Right lobe of liver (tissue), 6 donors: ENCODE measurements around the gene HOXC11. TPM values are rescaled to one million over a fixed set of nuclear protein-coding genes. Genes with fewer than 3 reads are reported as not detected.
A peak's percentile ranks its signal among the peaks of the same experiment; 100 is the strongest.

Source experiments
- ATAC-seq, 4 donors: fragments of 200-7000 bp; cut with Tn5 transposase; one replicate each; pipeline ENCODE4 v1.9.1; 2020; ENCODE audit warnings: mild to moderate bottlenecking in 4 of 4, moderate library complexity in 4 of 4
- DNase-seq, 3 donors: peaks; one replicate each; pipeline ENCODE4 v3.0.0-alpha.2; 2020
- H3K27ac ChIP-seq, 3 donors: fragments of 200-600 bp; one replicate each; pipeline ENCODE4 v1.8.0; 2022
- H3K27me3 ChIP-seq, 2 donors: fragments of 200-600 bp; one replicate each; pipeline ENCODE4 v1.8.0; 2022
- H3K36me3 ChIP-seq, 4 donors: fragments of 200-600 bp; sonication (generic) in 1 of 4; one replicate each; pipeline versions ENCODE4 v1.5.1 to v1.8.0; 2017 to 2022; ENCODE audit warnings: control low read depth in 1 of 4
- H3K4me1 ChIP-seq, 4 donors: fragments of 200-600 bp; sonication (generic) in 1 of 4; one replicate each; pipeline versions ENCODE4 v1.5.1 to v1.8.0; 2017 to 2022; ENCODE audit warnings: control low read depth in 1 of 4
- H3K4me3 ChIP-seq, 3 donors: fragments of 200-600 bp; one replicate each; pipeline ENCODE4 v1.8.0; 2022
- H3K9me3 ChIP-seq, 4 donors: fragments of 200-600 bp; sonication (generic) in 1 of 4; one replicate each; pipeline versions ENCODE4 v1.5.1 to v1.8.0; 2017 to 2022; ENCODE audit warnings: control low read depth in 1 of 4
- POLR2A ChIP-seq: fragments of 450-650 bp; IDR thresholded peaks from one replicate; pipeline ENCODE4 v1.6.1; 2017; ENCODE audit warnings: antibody characterized with exemption, mild to moderate bottlenecking
- WGBS: methylation state at CpG from one replicate; pipeline ENCODE4 v1.1.6; 2018; ENCODE audit warnings: low coverage, low lambda C conversion rate; ENCODE audit not compliant: insufficient coverage; ENCODE audit errors: missing lambda C conversion rate; 5-methylcytosine and 5-hydroxymethylcytosine counted together
- intact Hi-C, 2 donors: fragments of 100-400 bp; cut with DNase I; formaldehyde crosslinking; loops; one replicate each; pipeline versions ENCODE4 v1.11.2 to v1.14.1; 2022
- total RNA-seq, 6 experiments: library from RNA; depleted of rRNA in 2 of 6; stranded (reverse); fragments of >200 nt in 2 of 6; fragmentation: NEBNext Ultra II Directional in 3 of 6; extraction: Animal tissue kit (Norgen Biotek cat#: 25700) in 3 of 6; gene quantifications; one replicate each; pipeline versions ENCODE4 v1.1.0 to v1.2.4, GENCODE V29; 2016 to 2023
- TF ChIP-seq, protein P1 (sequence below), 4 donors: fragments of 200-600 bp in 3 of 4; fragments of 450-650 bp in 1 of 4; IDR thresholded peaks; one replicate each; pipeline versions ENCODE4 v1.5.1 to v1.8.0; 2016 to 2022; ENCODE audit warnings: antibody characterized with exemption in 4 of 4, mild to moderate bottlenecking in 2 of 4
- donor health status: DM: no; HTN: yes; CAD: no.
- donor health status: DM: no; HTN: no; CAD: no.
- donor health status: DM: no; HTN: no; CAD: no.
- donor health status: DM: no; HTN: yes; CAD: no.
- donor health status: DM: no; HTN: yes; CAD: no.

The HOXC11 gene
- total RNA-seq, 6 experiments from 2014 or later = not detected

DNA sequence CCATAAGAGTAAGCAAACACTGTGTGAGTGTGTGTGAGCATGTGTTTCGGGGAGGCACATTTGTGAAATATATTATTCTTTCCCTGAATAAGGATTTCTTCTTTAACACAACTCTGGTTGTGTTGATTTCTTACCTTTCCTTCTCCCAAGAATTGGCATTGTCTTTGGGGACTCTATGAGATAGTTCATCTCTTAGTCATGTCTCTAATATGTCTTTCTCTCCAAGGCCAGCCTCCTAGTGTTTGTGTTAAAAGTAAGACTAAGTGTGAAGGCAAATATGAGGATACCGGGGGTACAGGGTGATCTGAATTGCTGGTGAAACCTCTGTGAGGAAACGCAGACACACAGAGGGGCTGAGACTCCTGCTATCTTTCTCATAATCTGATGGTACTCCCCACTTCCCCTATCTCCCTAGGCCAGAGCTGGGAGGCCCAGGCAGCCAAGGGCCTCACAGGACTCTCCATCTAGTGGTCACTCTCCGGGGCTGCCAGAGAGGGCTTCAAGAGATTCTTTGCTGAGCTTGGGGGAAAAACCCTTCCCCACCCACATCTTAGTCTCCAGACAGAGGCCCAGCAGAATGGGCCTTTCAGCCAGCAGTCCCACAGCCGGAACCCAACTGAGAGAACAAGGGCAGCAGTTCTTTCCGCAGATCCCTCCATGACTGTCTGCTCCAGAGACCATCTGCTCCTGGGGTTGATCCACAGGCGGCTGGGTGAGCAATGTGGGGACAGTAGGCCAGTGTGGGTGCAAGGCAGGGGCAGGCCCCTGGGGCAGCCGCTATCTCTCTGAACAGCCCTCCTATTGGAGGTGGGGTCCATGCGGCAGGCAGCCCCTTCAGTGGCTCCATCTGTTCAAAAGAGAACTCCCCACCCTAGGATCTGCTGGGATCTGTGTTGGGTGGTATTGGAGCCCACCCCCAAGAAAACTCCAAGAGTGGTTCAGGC lies 24.0 kb upstream of the HOXC11 start:
- TF ChIP-seq POLR2A = no peak
- TF ChIP-seq, protein P1, sequence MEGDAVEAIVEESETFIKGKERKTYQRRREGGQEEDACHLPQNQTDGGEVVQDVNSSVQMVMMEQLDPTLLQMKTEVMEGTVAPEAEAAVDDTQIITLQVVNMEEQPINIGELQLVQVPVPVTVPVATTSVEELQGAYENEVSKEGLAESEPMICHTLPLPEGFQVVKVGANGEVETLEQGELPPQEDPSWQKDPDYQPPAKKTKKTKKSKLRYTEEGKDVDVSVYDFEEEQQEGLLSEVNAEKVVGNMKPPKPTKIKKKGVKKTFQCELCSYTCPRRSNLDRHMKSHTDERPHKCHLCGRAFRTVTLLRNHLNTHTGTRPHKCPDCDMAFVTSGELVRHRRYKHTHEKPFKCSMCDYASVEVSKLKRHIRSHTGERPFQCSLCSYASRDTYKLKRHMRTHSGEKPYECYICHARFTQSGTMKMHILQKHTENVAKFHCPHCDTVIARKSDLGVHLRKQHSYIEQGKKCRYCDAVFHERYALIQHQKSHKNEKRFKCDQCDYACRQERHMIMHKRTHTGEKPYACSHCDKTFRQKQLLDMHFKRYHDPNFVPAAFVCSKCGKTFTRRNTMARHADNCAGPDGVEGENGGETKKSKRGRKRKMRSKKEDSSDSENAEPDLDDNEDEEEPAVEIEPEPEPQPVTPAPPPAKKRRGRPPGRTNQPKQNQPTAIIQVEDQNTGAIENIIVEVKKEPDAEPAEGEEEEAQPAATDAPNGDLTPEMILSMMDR (IDR thresholded peaks at IDR 0.05) = no peak
- peaks cover 0 to 3% (median 0%) of the 10 kb centered on the region in 4 donors for H3K4me1 ChIP-seq
- 32% methylated on average over 7 of the region's 9 CpGs for WGBS

DNA sequence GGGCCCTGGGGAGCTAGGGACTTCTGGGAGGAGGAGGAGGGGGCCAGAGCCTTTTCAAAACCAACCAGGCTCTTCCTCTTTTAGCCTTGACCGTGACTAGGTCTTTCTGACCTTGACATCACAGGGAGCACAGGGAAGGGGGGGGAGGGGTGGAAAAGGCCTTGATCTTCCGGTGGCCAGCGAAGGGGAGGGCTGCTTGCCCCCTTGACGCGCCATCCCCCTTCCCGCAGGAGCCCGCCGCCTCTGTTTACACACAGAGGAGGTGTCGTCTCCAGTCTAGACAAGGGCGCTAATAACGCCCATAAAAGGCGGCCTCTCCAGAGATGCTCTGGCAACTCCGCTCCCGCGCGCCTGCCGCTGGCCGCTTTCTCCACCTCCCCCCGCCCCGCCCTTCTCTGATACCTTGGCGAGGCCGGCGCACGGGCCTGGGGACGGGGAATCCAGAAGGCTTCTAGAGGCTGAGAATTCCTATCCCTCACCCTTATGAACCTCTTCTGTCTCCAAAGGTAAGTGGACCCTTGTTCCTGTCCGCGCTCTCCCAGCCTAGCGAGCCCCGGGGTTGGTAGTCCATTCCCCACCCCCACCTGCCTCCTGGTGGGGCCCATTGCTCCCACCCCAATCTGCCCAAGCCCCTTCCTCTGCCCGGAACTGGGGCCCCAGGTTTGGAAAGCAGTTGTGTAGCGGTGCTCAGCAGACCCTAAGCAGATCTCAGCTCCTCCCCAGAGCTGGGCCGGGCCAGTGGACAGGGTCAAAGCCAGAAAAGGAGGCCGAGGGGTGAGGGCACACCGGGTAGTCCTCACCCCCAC lies 23.1 kb upstream of the HOXC11 start:
- intact Hi-C loops = no loop called here
- Histone ChIP-seq H3K4me1 (peaks cover 0 to 3% (median 0%) of the 10 kb centered on the region in 4 donors), H3K27me3 (peaks cover 8 to 63% of the 10 kb centered on the region in 2 donors), H3K27ac (no peak overlapping the region), H3K9me3 (no peaks in the 10 kb centered on the region), H3K36me3 (no peaks in the 10 kb centered on the region), H3K4me3 (no peak overlapping the region)
- 1% methylated on average over 12 of the region's 34 CpGs for WGBS
- DNase-seq (no peak), ATAC-seq (no peak)
- no peak for TF ChIP-seq POLR2A
- TF ChIP-seq, protein P1 (IDR thresholded peaks at IDR 0.05) = no peak

More for the DNA sequence above, 24.0 kb upstream of the HOXC11 start:
- Histone ChIP-seq H3K27me3 (peaks cover 8 to 66% of the 10 kb centered on the region in 2 donors), H3K9me3 (no peaks in the 10 kb centered on the region), H3K36me3 (no peaks in the 10 kb centered on the region), H3K27ac (no peak overlapping the region), H3K4me3 (no peak overlapping the region)
- DNase-seq (no peak), ATAC-seq (no peak)
- intact Hi-C loops = no loop called here

DNA sequence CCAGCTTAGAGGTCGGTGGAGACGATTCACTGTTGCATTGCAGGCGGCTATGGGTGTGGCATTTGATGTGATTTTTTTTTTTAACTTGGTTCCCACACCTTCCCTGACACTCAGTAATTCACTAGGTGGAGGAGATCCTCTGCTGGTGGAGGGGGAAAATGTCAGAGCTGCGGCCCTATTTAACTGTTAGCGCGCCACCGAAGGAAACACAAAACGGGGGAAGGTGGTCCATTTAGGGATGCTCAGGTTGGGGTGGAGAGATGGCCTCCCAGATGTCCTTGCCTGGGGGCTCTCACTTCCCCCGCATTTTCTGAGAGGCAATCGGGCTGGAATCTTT lies 22.5 kb upstream of the HOXC11 start:
- Histone ChIP-seq H3K4me1 (peaks cover 0 to 3% (median 0%) of the 10 kb centered on the region in 4 donors), H3K27me3 (peaks cover 10 to 65% of the 10 kb centered on the region in 2 donors), H3K4me3 (no peak overlapping the region), H3K27ac (no peak overlapping the region), H3K9me3 (no peaks in the 10 kb centered on the region), H3K36me3 (no peaks in the 10 kb centered on the region)
- TF ChIP-seq, protein P1 (IDR thresholded peaks at IDR 0.05) = no peak
- no peak for TF ChIP-seq POLR2A
- WGBS = 18% methylated on average over 8 of the region's 10 CpGs
- DNase-seq (no peak), ATAC-seq (no peak)
- intact Hi-C loops = no loop called here

DNA sequence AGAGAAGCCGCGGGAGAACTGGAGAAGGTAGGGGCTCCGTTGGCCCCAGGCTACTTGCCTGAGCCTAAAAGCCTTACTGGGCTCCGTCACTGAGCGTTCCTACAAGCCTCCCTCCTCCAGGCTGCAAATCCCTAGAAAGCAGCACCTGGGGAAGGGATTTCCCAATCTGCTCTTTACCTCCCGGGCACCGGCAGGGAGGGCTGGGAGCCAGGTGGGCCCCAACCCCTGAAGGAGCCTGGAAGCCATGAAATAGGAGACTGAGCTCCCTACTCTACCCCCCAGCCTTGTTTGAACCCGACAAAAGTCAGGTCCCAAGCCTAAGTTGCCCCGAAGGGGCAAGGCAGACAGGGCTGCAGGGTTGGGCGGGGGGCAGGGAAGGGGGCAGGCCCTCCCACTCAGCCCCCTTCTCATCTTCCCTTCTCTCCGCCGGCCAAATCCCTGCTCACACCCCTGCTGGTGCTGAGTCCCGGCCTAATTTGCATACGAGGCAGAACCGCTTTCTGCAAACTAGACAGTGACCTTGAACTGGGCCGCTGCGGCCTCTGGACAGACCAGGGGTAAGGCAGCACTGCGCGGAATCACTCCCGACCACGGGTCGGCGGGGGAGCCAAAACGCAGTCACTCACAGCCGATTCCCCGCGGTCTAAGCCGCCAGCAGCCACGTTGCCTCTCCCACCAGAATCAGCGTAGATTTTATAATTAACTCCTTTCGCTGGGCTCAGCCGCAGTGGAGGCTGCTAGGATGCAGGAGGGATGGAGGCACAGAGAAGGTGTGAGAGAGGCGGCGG lies 21.9 kb upstream of the HOXC11 start:
- Histone ChIP-seq H3K36me3 (no peaks in the 10 kb centered on the region), H3K4me3 (no peak overlapping the region), H3K4me1 (peaks cover 0 to 3% (median 0%) of the 10 kb centered on the region in 4 donors), H3K9me3 (no peaks in the 10 kb centered on the region), H3K27me3 (peaks cover 15 to 65% of the 10 kb centered on the region in 2 donors), H3K27ac (no peak overlapping the region)
- TF ChIP-seq, protein P1 (IDR thresholded peaks at IDR 0.05) = no peak
- ATAC-seq (peak in 2 of 4 donors; percentile 25 to 31), DNase-seq (no peak)
- intact Hi-C loops = no loop called here
- 3% methylated on average over 14 of the region's 34 CpGs for WGBS
